ELF-1 (cell line): ENCODE data around the gene TDO2.

ENCODE experiments used
- DNase-seq: peaks from one replicate; pipeline ENCODE4 v3.0.0-alpha.2; 2016; ENCODE audit warnings: low read depth, low spot score

Gene TDO2

DNA sequence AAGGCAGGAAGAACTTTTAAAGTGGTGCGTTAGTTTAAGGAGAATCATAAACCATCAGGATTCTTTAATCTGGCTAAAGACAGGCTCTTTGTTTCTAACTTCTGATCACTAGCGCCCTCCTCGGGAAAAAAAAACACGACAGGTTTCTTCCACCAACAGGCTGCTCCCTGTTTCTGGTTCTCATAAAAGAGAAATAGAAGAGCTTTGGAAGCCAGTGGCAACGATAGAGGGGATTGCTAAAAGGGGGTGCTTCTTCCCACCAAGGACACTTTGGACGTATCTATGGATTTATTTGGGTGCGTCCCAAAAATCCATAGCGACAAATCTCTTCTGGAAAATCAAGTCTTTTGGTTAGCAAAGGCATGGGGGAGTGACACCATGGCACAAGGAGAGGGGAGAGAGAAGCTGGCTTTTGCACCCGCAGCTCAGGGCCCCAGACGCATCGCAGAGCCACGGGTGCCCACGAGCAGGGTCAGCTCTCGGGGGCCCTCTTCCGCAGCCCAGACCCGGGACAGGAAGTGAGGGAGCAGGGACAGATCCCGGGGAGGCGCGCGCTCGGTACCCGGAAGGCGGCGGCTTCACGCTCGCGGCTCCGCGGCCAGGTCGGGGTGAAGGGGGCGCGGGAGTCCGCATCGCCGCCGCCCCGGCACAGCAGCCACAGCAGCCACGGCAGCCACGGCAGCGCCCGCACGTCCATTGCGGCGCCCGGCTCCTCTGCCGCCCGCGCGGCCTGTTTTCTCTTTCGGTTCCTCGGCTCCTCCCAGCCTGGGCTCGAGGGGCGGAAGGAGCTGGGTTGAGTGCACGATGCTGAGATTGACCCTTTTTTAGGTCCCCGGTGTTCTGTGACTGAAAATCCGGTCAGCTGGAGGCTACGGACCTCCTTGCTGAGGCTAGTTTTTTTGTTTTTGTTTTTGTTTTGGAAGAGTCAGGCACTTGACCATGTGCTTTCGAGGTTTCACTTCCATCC is 49.9 kb downstream of the TDO2 start, which contains the start of gene CTSO:
CTSO (minus strand) TSS at position 716 of the 967 bp plus-strand sequence; CDS start at position 697, 19 bp downstream.
- peak; percentile 74 for DNase-seq

- no peak for DNase-seq
Observed at GRCh38 chr4:155954118-155954685, 50.7 kb downstream of the TDO2 start.

DNA sequence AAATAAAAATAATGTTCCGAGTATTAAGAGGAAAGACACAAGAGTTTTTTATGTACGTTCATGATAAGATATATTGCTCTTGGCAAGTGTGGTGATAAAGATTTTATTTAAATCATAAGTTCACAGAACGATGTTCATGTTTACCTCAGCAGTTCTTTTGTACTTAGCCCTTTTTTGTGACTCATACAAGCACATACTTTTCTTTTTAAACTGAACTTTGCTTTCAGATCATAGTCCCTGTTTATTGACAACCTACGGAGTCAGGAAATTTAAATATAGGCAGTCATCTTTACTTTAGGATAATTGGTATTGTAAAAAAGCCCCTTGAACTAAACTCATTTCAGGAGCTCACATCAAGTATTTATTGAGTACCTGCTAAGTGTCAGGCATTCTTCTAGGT is 51.4 kb downstream of the TDO2 start:
- no peak for DNase-seq

DNA sequence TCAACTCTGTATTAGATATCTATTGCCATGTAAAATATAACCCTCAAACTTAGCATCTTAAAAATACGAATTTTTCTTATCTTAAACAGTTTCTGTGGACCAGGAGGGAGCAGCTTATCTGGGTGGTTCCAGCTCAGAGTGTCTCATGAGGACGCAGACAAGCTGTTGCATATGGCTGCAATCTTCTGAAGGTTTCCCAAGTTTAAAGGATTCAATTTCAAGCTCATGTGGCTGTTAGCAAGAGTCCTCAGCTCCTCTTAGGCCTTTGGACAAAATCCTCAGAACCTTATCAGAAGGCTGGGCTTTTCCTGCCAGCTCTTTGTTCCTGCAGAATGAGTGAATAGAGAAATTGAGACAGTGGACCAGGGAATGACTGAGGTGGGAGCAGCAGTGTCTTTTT is 53.0 kb downstream of the TDO2 start:
- no peak for DNase-seq

DNA sequence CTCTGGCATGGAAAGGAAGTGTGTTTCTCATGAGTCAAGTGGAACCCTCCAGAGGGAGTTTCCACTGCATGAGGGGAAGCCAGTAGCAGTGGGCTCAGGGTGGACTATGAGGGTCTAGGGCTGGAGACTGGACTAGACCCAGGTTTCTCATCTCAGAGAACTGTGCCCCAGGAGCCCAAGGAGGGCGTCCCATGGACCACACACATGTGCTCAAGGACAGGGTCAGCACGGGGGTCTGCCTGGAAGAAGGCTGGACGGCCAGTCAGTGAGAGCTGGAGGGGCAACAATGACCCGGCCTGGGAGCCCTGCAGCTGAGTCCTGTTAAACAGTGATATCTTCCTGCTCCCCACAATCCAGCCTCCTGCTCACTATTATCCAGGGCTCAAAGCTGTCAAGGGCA is 55.9 kb downstream of the TDO2 start:
- DNase-seq: no peak

GRCh38 chr4:155960522-155960921 is 57.0 kb downstream of the TDO2 start:
- DNase-seq: no peak

DNA sequence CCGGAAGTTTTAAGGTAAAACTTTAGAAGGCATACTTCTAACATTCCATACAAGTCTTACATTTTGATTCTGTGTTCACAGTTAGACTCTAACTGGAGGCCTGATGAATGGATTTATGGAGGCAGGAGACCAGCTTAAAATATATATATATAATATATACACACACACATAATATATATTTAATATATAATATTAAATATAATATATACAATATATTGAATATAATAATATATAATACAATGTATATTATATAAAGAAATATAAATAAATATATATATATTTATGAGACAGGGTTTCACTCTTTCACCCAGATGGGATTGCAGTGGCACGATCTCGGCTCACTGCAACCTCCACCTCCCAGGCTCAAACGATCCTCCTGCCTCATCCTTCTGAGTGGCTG is 58.1 kb downstream of the TDO2 start:
- no peak for DNase-seq

GRCh38 chr4:155962767-155963166 is 59.3 kb downstream of the TDO2 start:
- DNase-seq: no peak

DNA sequence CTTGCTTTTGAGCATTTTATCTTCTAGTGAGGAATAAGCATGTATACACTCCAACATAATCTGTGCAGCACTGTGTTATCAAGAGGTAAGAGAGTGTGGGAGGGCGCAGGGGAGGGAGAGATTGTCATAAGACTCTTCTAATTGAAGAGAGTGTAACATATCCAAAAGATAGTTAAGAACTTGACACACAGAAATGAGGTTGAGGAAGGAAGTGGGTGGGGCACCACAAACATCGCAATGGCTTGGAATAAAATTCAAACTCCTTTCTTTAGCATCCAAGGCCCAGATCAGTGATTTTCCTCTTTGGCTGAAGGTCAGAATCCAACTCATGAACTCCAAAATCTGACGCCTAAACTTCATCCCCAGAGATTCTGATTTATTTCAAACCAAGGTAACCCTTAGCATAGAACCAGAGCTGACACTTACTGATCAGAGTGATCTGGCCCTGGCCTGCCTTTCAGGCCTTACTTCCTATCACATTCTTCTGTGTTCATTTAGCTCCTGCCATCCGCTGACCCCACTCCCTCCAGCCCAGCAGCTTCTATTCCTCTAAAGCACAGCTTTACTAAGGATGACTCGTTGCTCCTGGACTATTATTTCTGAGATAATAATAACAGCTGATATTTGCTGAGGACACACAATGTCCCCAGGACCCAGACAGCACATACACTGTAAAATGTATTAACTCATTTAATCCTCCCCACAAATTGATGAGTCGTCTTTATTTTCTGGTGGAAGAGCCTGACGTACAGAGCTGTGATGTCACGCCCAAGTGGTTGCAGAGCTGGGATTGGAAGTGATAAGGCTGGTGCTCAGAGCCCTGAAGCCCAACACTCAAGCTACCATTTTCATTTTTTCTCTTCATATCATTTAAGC is 60.8 kb downstream of the TDO2 start:
- no peak for DNase-seq

GRCh38 chr4:155966171-155966570 is 62.7 kb downstream of the TDO2 start:
- no peak for DNase-seq

- no peak for DNase-seq
Observed at GRCh38 chr4:155966731-155967395, 63.4 kb downstream of the TDO2 start.
